Esophagus squamous epithelium (tissue), 5 donors: Measurements from ENCODE around the gene ABCC9. TPM values are rescaled to one million over a fixed set of nuclear protein-coding genes. Genes with fewer than 3 reads are reported as not detected.

Experiments used
- DNase-seq: peaks from one replicate; lab custom pipeline; 2025; lab: John Stamatoyannopoulos, UW
- H3K27ac ChIP-seq, 4 donors: fragments of 200-600 bp; sonication (generic); one replicate each; pipeline ENCODE4 v1.5.1; 2016 to 2019; ENCODE audit warnings: mild to moderate bottlenecking in 1 of 4
- H3K27me3 ChIP-seq, 4 donors: fragments of 200-600 bp; sonication (generic); 1 replicate in 3 of 4; 2 replicates in 1 of 4; pipeline versions ENCODE4 v1.5.1 to v1.6.0; 2017 to 2021; ENCODE audit warnings: antibody characterized with exemption in 1 of 4
- H3K36me3 ChIP-seq, 3 donors: fragments of 200-600 bp; sonication (generic); one replicate each; pipeline ENCODE4 v1.5.1; 2016 to 2019
- H3K4me1 ChIP-seq, 3 donors: fragments of 200-600 bp; sonication (generic); one replicate each; pipeline ENCODE4 v1.5.1; 2017 to 2019
- H3K4me3 ChIP-seq, 4 donors: fragments of 200-600 bp; sonication (generic); 1 replicate in 3 of 4; 2 replicates in 1 of 4; pipeline ENCODE4 v1.5.1; 2016 to 2019; ENCODE audit warnings: mild to moderate bottlenecking in 2 of 4, moderate library complexity in 1 of 4
- H3K9me3 ChIP-seq, 3 donors: fragments of 200-600 bp; sonication (generic); one replicate each; pipeline ENCODE4 v1.5.1; 2016 to 2019
- CTCF ChIP-seq, 6 experiments: fragments of 450-650 bp in 4 of 6; fragments of 200-600 bp in 2 of 6; sonication (generic) in 2 of 6; IDR thresholded peaks; one replicate each; pipeline ENCODE4 v1.5.1; 2016 to 2019; ENCODE audit warnings: antibody characterized with exemption in 6 of 6, mild to moderate bottlenecking in 4 of 6, moderate library complexity in 4 of 6
- POLR2A ChIP-seq, 4 donors: fragments of 450-650 bp; IDR thresholded peaks; one replicate each; pipeline ENCODE4 v1.6.1; 2017; ENCODE audit warnings: antibody characterized with exemption in 4 of 4, mild to moderate bottlenecking in 4 of 4, moderate library complexity in 3 of 4
- WGBS, 2 donors: methylation state at CpG; one replicate each; pipeline ENCODE4 v1.1.5; 2018; 5-methylcytosine and 5-hydroxymethylcytosine counted together
- intact Hi-C: fragments of 100-400 bp; cut with DNase I; formaldehyde crosslinking; loops from one replicate; pipeline ENCODE4 v1.15.0; 2022
- total RNA-seq, 4 donors: library from RNA; depleted of rRNA; stranded (reverse); fragments of >200 nt; gene quantifications; one replicate each; pipeline ENCODE4 v1.1.0, GENCODE V29; 2016
- donor health status: DM: yes; HTN: yes; CAD: no.

ABCC9 gene
- total RNA-seq, 4 donors from 2014 or later = 0.68 to 11.6 (median 6.0) TPM

GRCh38 chr12:21888276-21888863 lies 52.9 kb downstream of the ABCC9 start:
- 47 to 48% methylated on average over 2 of the region's 2 CpGs for WGBS, 2 donors
- Histone ChIP-seq H3K27me3 (no peaks in the 10 kb centered on the region), H3K36me3 (no peaks in the 10 kb centered on the region), H3K4me3 (no peak overlapping the region), H3K27ac (no peak overlapping the region), H3K4me1 (peaks cover 0 to 3% (median 0%) of the 10 kb centered on the region in 3 donors), H3K9me3 (no peaks in the 10 kb centered on the region)
- intact Hi-C loops = no loop called here
- no peak for DNase-seq
- TF ChIP-seq POLR2A (IDR thresholded peaks at IDR 0.05) (no peak), CTCF (IDR thresholded peaks at IDR 0.05) (no peak)

GRCh38 chr12:21884936-21885335 lies 56.3 kb downstream of the ABCC9 start:
- Histone ChIP-seq H3K36me3 (no peaks in the 10 kb centered on the region), H3K27ac (no peak overlapping the region), H3K9me3 (no peaks in the 10 kb centered on the region), H3K4me1 (no peaks in the 10 kb centered on the region), H3K27me3 (no peaks in the 10 kb centered on the region), H3K4me3 (no peak overlapping the region)
- TF ChIP-seq CTCF (IDR thresholded peaks at IDR 0.05) = no peak
- TF ChIP-seq POLR2A (IDR thresholded peaks at IDR 0.05) = no peak
- DNase-seq = no peak
- intact Hi-C loops = no loop called here
- 27 to 53% methylated on average over 1 of the region's 1 CpG for WGBS, 2 donors

GRCh38 chr12:21882635-21883034 lies 58.6 kb downstream of the ABCC9 start:
- H3K27me3 ChIP-seq = no peaks in the 10 kb centered on the region
- 76 to 89% methylated on average over 4 of the region's 4 CpGs for WGBS, 2 donors
- no peaks in the 10 kb centered on the region for H3K36me3 ChIP-seq
- TF ChIP-seq CTCF (IDR thresholded peaks at IDR 0.05) = no peak
- no peak for TF ChIP-seq POLR2A (IDR thresholded peaks at IDR 0.05)
- H3K4me3 ChIP-seq = no peak overlapping the region
- H3K9me3 ChIP-seq = no peaks in the 10 kb centered on the region
- intact Hi-C loops = no loop called here
- no peaks in the 10 kb centered on the region for H3K4me1 ChIP-seq
- H3K27ac ChIP-seq = no peak overlapping the region
- no peak for DNase-seq

- H3K9me3 ChIP-seq = no peaks in the 10 kb centered on the region
- intact Hi-C loops = no loop called here
- 33 to 48% methylated on average over 2 to 4 of the region's 4 CpGs for WGBS, 2 donors
- no peak overlapping the region for H3K4me3 ChIP-seq
- H3K27me3 ChIP-seq = no peaks in the 10 kb centered on the region
- no peak overlapping the region for H3K27ac ChIP-seq
- no peaks in the 10 kb centered on the region for H3K36me3 ChIP-seq
- no peaks in the 10 kb centered on the region for H3K4me1 ChIP-seq
- no peak for DNase-seq
- TF ChIP-seq CTCF (IDR thresholded peaks at IDR 0.05) (no peak), POLR2A (IDR thresholded peaks at IDR 0.05) (no peak)
Observed at GRCh38 chr12:21881965-21882364, 59.3 kb downstream of the ABCC9 start.

- no peak for DNase-seq
- Histone ChIP-seq H3K9me3 (no peaks in the 10 kb centered on the region), H3K27ac (no peak overlapping the region), H3K4me3 (no peak overlapping the region), H3K4me1 (no peaks in the 10 kb centered on the region), H3K36me3 (no peaks in the 10 kb centered on the region), H3K27me3 (no peaks in the 10 kb centered on the region)
- 35 to 48% methylated on average over 1 of the region's 1 CpG for WGBS, 2 donors
- intact Hi-C loops = no loop called here
- TF ChIP-seq POLR2A (IDR thresholded peaks at IDR 0.05) (no peak), CTCF (IDR thresholded peaks at IDR 0.05) (no peak)
Observed at GRCh38 chr12:21879312-21879711, 61.9 kb downstream of the ABCC9 start.
